Omental fat pad (tissue), 4 donors: ENCODE data around the gene MCM8. TPM values are rescaled to one million over a fixed set of nuclear protein-coding genes. Genes with fewer than 3 reads are reported as not detected.

Experiments
- ATAC-seq: fragments of 150-250 bp; one replicate; pipeline ENCODE4 v1.9.1; 2016; ENCODE audit warnings: mild to moderate bottlenecking, moderate library complexity; ENCODE audit not compliant: low FRiP score
- DNase-seq: peaks from one replicate; pipeline ENCODE4 v3.0.0-alpha.2; 2019; ENCODE audit warnings: low spot score
- CTCF ChIP-seq, 3 donors: fragments of 450-650 bp; IDR thresholded peaks; one replicate each; pipeline ENCODE4 v1.5.1; 2016 to 2017; ENCODE audit warnings: antibody characterized with exemption in 3 of 3, mild to moderate bottlenecking in 3 of 3, moderate library complexity in 2 of 3
- total RNA-seq, 4 donors: library from RNA; depleted of rRNA; stranded (reverse); fragments of >200 nt; gene quantifications; one replicate each; pipeline ENCODE4 v1.1.0, GENCODE V29; 2016

MCM8 gene
- total RNA-seq, 4 donors from 2014 or later = 2.3 to 8.0 (median 3.1) TPM

- DNase-seq = no peak
- TF ChIP-seq CTCF (IDR thresholded peaks at IDR 0.05) = no peak
- ATAC-seq = no peak
Observed at GRCh38 chr20:5918856-5919625, 31.4 kb upstream of the MCM8 start.

GRCh38 chr20:5919626-5920544, 30.6 kb upstream of the MCM8 start:
- no peak for TF ChIP-seq CTCF (IDR thresholded peaks at IDR 0.05)
- DNase-seq (no peak), ATAC-seq (no peak)

GRCh38 chr20:5920581-5920980, 29.9 kb upstream of the MCM8 start:
- DNase-seq = no peak
- ATAC-seq = no peak
- no peak for TF ChIP-seq CTCF (IDR thresholded peaks at IDR 0.05)

GRCh38 chr20:5923493-5923892, 27.0 kb upstream of the MCM8 start:
- no peak for DNase-seq
- TF ChIP-seq CTCF (IDR thresholded peaks at IDR 0.05) = no peak
- no peak for ATAC-seq

- no peak for ATAC-seq
- TF ChIP-seq CTCF (IDR thresholded peaks at IDR 0.05) = no peak
- DNase-seq = no peak
Observed at GRCh38 chr20:5925551-5925950, 24.9 kb upstream of the MCM8 start.

- no peak for TF ChIP-seq CTCF (IDR thresholded peaks at IDR 0.05)
- no peak for DNase-seq
- ATAC-seq = no peak
Observed at GRCh38 chr20:5927749-5928462, 22.5 kb upstream of the MCM8 start.
